T-helper 17 cell (primary cell): Measurements from ENCODE around the gene HORMAD1. TPM values are rescaled to one million over a fixed set of nuclear protein-coding genes. Genes with fewer than 3 reads are reported as not detected.
"Not testable (repeated sequence)": the region's sequence is repeated elsewhere in the genome, so short reads cannot be mapped to it uniquely, and the experiment has no call there.

Experiments used
- ATAC-seq: fragments of 150-1000 bp; cut with Tn5 transposase; 2 replicates; pipeline ENCODE4 v1.10.0; 2021; ENCODE audit warnings: mild to moderate bottlenecking, moderate library complexity
- DNase-seq, 3 donors: peaks; one replicate each; pipeline versions ENCODE4 v3.0.0 to v3.0.0-alpha.2; 2020 to 2021
- H3K9me3 ChIP-seq: one replicate; pipeline ENCODE4 v1.7.0; 2013; ENCODE audit warnings: low read length, mild to moderate bottlenecking; ENCODE audit not compliant: control insufficient read depth, poor library complexity, severe bottlenecking
- H3K27ac Mint-ChIP-seq: one replicate; pipeline ENCODE4 v1.8.0; 2022; ENCODE audit warnings: mild to moderate bottlenecking, moderate library complexity, mixed read lengths
- H3K27me3 Mint-ChIP-seq: one replicate; pipeline ENCODE4 v1.8.0; 2022; ENCODE audit warnings: mixed read lengths
- H3K36me3 Mint-ChIP-seq: one replicate; pipeline ENCODE4 v1.8.0; 2022; ENCODE audit warnings: low read depth, mixed read lengths
- H3K4me1 Mint-ChIP-seq: one replicate; pipeline ENCODE4 v1.8.0; 2022; ENCODE audit warnings: mild to moderate bottlenecking, mixed read lengths
- H3K4me3 Mint-ChIP-seq: one replicate; pipeline ENCODE4 v1.8.0; 2022; ENCODE audit warnings: mild to moderate bottlenecking, moderate library complexity, mixed read lengths
- total RNA-seq, 4 donors: library from RNA in 2 of 4; stranded (reverse) in 2 of 4; gene quantifications; one replicate each; pipeline ENCODE4 v1.2.3 and lab custom pipeline; 2022 to 2026

The HORMAD1 gene
- total RNA-seq, result under 1 TPM in 1 of 2 donors, not detected in 1; 0.80 TPM
- 0.23 reads per million in 2 donors for total RNA-seq (lab: John Stamatoyannopoulos, UW)

GRCh38 chr1:150720703-150721102, at the start of gene HORMAD1:
Gene HORMAD1 (minus strand): TSS chr1:150720895. CDS start chr1:150719505, 1,390 bp downstream.
- no peaks in the 10 kb centered on the region for H3K4me1 Mint-ChIP-seq
- H3K9me3 ChIP-seq, result no peaks in the 10 kb centered on the region
- H3K27me3 Mint-ChIP-seq, result no peaks in the 10 kb centered on the region
- ATAC-seq, result no peak
- no peak within 1 kb of the TSS for H3K27ac Mint-ChIP-seq
- H3K4me3 Mint-ChIP-seq, result no peak within 1 kb of the TSS
- H3K36me3 Mint-ChIP-seq, result peaks cover 2% of the 10 kb centered on the region
- DNase-seq, result no peak

- ATAC-seq, DNase-seq, H3K9me3 ChIP-seq, H3K27me3 Mint-ChIP-seq, H3K4me3 Mint-ChIP-seq, H3K36me3 Mint-ChIP-seq: not testable (repeated sequence)
- H3K27ac Mint-ChIP-seq, result peak overlapping the region; percentile 39
- peaks cover 40% of the 10 kb centered on the region for H3K4me1 Mint-ChIP-seq
These were observed 47.0 kb upstream of the HORMAD1 start for GRCh38 chr1:150767704-150768103.

- ATAC-seq, result peak; percentile 14
These were observed 45.2 kb upstream of the HORMAD1 start for GRCh38 chr1:150765977-150766301.

GRCh38 chr1:150765296-150765976, 44.7 kb upstream of the HORMAD1 start, which contains the start of gene CTSS:
Gene CTSS (minus strand): TSS chr1:150765778. CDS start chr1:150764763, 1,015 bp downstream.
- peaks cover 8% of the 10 kb centered on the region for H3K36me3 Mint-ChIP-seq
- ATAC-seq, result peak; percentile 71
- H3K9me3 ChIP-seq, result no peaks in the 10 kb centered on the region
- H3K4me1 Mint-ChIP-seq, result peaks cover 31% of the 10 kb centered on the region
- DNase-seq, result no peak
- H3K27ac Mint-ChIP-seq, result peak within 1 kb of the TSS; percentile 99
- H3K27me3 Mint-ChIP-seq, result no peaks in the 10 kb centered on the region
- H3K4me3 Mint-ChIP-seq, result peak within 1 kb of the TSS; percentile 99

More at GRCh38 chr1:150765977-150766301, 45.2 kb upstream of the HORMAD1 start:
- DNase-seq, H3K36me3 Mint-ChIP-seq, H3K9me3 ChIP-seq, H3K27me3 Mint-ChIP-seq: not testable (repeated sequence)
- H3K27ac Mint-ChIP-seq, result peak overlapping the region; percentile 99
- H3K4me1 Mint-ChIP-seq, result peaks cover 35% of the 10 kb centered on the region
- peak overlapping the region; percentile 99 for H3K4me3 Mint-ChIP-seq

GRCh38 chr1:150764617-150765101, 44.0 kb upstream of the HORMAD1 start:
- peak overlapping the region; percentile 99 for H3K27ac Mint-ChIP-seq
- H3K4me1 Mint-ChIP-seq, result peaks cover 35% of the 10 kb centered on the region
- ATAC-seq, result peak; percentile 65
- H3K9me3 ChIP-seq, result no peaks in the 10 kb centered on the region
- no peaks in the 10 kb centered on the region for H3K27me3 Mint-ChIP-seq
- peak overlapping the region; percentile 99 for H3K4me3 Mint-ChIP-seq
- DNase-seq, result no peak
- H3K36me3 Mint-ChIP-seq, result peaks cover 11% of the 10 kb centered on the region

GRCh38 chr1:150763018-150763417, 42.3 kb upstream of the HORMAD1 start:
- ATAC-seq, result no peak
- Mint-ChIP-seq H3K4me3 (peak overlapping the region; percentile 84), H3K27ac (no peak overlapping the region), H3K4me1 (peaks cover 38% of the 10 kb centered on the region), H3K27me3 (no peaks in the 10 kb centered on the region), H3K36me3 (peaks cover 14% of the 10 kb centered on the region)
- H3K9me3 ChIP-seq, result no peaks in the 10 kb centered on the region
- no peak for DNase-seq

- Mint-ChIP-seq H3K4me1 (peaks cover 38% of the 10 kb centered on the region), H3K27me3 (no peaks in the 10 kb centered on the region), H3K4me3 (peak overlapping the region; percentile 84), H3K27ac (no peak overlapping the region), H3K36me3 (peaks cover 14% of the 10 kb centered on the region)
- H3K9me3 ChIP-seq, result no peaks in the 10 kb centered on the region
- DNase-seq, result no peak
- no peak for ATAC-seq
These were observed 41.9 kb upstream of the HORMAD1 start for GRCh38 chr1:150762552-150762951.

GRCh38 chr1:150761801-150762200, 41.1 kb upstream of the HORMAD1 start:
- peaks cover 16% of the 10 kb centered on the region for H3K36me3 Mint-ChIP-seq
- H3K9me3 ChIP-seq, result no peaks in the 10 kb centered on the region
- ATAC-seq, result no peak
- no peak for DNase-seq
- no peak overlapping the region for H3K27ac Mint-ChIP-seq
- H3K27me3 Mint-ChIP-seq, result no peaks in the 10 kb centered on the region
- peaks cover 38% of the 10 kb centered on the region for H3K4me1 Mint-ChIP-seq
- peak overlapping the region; percentile 84 for H3K4me3 Mint-ChIP-seq

GRCh38 chr1:150760013-150760412, 39.3 kb upstream of the HORMAD1 start:
- H3K36me3 Mint-ChIP-seq, result peaks cover 13% of the 10 kb centered on the region
- H3K4me1 Mint-ChIP-seq, result peaks cover 31% of the 10 kb centered on the region
- H3K27ac Mint-ChIP-seq, result peak overlapping the region; percentile 72
- ATAC-seq (no peak), DNase-seq (no peak)
- no peaks in the 10 kb centered on the region for H3K9me3 ChIP-seq
- H3K4me3 Mint-ChIP-seq, result no peak overlapping the region
- H3K27me3 Mint-ChIP-seq, result no peaks in the 10 kb centered on the region

GRCh38 chr1:150753416-150753815, 32.7 kb upstream of the HORMAD1 start:
- Mint-ChIP-seq H3K4me3 (no peak overlapping the region), H3K4me1 (no peaks in the 10 kb centered on the region), H3K27me3 (no peaks in the 10 kb centered on the region), H3K36me3 (peaks cover 6% of the 10 kb centered on the region), H3K27ac (no peak overlapping the region)
- ATAC-seq (no peak), DNase-seq (no peak)
- no peaks in the 10 kb centered on the region for H3K9me3 ChIP-seq

GRCh38 chr1:150751443-150751842, 30.7 kb upstream of the HORMAD1 start:
- DNase-seq (no peak), ATAC-seq (no peak)
- H3K9me3 ChIP-seq, result no peaks in the 10 kb centered on the region
- Mint-ChIP-seq H3K27ac (no peak overlapping the region), H3K27me3 (no peaks in the 10 kb centered on the region), H3K4me3 (no peak overlapping the region), H3K36me3 (peaks cover 4% of the 10 kb centered on the region), H3K4me1 (no peaks in the 10 kb centered on the region)

- H3K9me3 ChIP-seq, result no peaks in the 10 kb centered on the region
- Mint-ChIP-seq H3K27ac (no peak overlapping the region), H3K4me1 (no peaks in the 10 kb centered on the region), H3K4me3 (no peak overlapping the region), H3K36me3 (peaks cover 4% of the 10 kb centered on the region), H3K27me3 (no peaks in the 10 kb centered on the region)
- DNase-seq, result no peak
- no peak for ATAC-seq
These were observed 29.1 kb upstream of the HORMAD1 start for GRCh38 chr1:150749720-150750311.

GRCh38 chr1:150748878-150749719, 28.4 kb upstream of the HORMAD1 start:
- ATAC-seq, result no peak
- H3K36me3 Mint-ChIP-seq, result peaks cover 4% of the 10 kb centered on the region
- DNase-seq, result no peak
- H3K4me1 Mint-ChIP-seq, result no peaks in the 10 kb centered on the region
- no peak overlapping the region for H3K4me3 Mint-ChIP-seq
- H3K27me3 Mint-ChIP-seq, result no peaks in the 10 kb centered on the region
- H3K27ac Mint-ChIP-seq, result no peak overlapping the region
- no peaks in the 10 kb centered on the region for H3K9me3 ChIP-seq
